Measurements from ENCODE around the gene SPATA13. TPM values are rescaled to one million over a fixed set of nuclear protein-coding genes. Genes with fewer than 3 reads are reported as not detected.

Gene SPATA13
- total RNA-seq, 1 experiment from 2014 or later: 21.4 TPM

DNA sequence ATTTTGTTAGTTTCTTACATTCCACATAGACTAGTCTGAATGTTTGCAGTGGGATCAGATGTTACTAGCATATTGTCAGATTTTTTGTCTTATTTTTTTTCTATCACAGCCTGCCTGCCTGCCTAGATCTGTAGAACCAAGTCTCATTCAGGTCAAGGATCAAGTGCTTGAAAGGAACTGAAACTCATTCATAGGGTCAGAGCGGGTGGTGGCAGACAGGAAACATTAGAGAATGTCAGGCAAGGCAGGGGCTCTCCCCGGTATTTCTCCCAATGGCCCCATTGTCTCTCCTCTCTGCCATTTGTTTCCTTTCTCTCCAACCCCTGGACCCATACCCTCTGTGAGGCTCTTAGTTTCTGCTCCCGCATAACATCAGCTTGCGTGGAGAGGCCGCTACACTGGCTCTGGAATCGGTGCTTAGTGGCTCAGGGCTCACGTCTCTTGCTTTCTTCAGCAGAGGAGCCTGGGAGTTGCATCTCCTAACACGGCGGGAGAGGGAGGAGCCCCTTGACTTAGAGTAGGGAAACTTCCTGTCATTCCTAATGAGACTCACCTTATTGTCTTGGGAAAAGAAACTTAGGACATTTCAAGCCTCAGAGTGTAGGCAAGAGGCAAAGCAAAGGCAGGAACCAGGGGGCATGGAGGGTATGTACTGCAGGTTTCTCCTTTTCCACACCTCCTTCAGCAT is 35.6 kb upstream of the SPATA13 start:
- H3K4me2 ChIP-seq (ENCODE audit: low read length): no peak overlapping the region
- no peak overlapping the region for H3K27ac ChIP-seq (ENCODE audit: low read depth, low read length)
- H3K79me2 ChIP-seq (ENCODE audit: insufficient read depth, low read length): no peaks in the 10 kb centered on the region
- H3K4me3 ChIP-seq (replicated peaks in 1 of 2; ENCODE audit: low read depth in 1 of 2, low read length in 2 of 2): no peak overlapping the region
- no peaks in the 10 kb centered on the region for H4K20me1 ChIP-seq (ENCODE audit: insufficient read depth)
- no peak for TF ChIP-seq FOSL1 (IDR thresholded peaks at IDR 0.05; ENCODE audit: low read depth)
- TF ChIP-seq POLR2AphosphoS5 (IDR thresholded peaks at IDR 0.05; ENCODE audit: low read depth, low read length): no peak
- TF ChIP-seq SIN3A (IDR thresholded peaks at IDR 0.05; ENCODE audit: low read depth): no peak
- TF ChIP-seq, protein P1, sequence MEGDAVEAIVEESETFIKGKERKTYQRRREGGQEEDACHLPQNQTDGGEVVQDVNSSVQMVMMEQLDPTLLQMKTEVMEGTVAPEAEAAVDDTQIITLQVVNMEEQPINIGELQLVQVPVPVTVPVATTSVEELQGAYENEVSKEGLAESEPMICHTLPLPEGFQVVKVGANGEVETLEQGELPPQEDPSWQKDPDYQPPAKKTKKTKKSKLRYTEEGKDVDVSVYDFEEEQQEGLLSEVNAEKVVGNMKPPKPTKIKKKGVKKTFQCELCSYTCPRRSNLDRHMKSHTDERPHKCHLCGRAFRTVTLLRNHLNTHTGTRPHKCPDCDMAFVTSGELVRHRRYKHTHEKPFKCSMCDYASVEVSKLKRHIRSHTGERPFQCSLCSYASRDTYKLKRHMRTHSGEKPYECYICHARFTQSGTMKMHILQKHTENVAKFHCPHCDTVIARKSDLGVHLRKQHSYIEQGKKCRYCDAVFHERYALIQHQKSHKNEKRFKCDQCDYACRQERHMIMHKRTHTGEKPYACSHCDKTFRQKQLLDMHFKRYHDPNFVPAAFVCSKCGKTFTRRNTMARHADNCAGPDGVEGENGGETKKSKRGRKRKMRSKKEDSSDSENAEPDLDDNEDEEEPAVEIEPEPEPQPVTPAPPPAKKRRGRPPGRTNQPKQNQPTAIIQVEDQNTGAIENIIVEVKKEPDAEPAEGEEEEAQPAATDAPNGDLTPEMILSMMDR (IDR thresholded peaks at IDR 0.05 in 2 of 3, conservative IDR thresholded peaks at IDR 0.05 in 1 of 3; ENCODE audit: borderline replicate concordance in 1 of 3, insufficient read depth in 1 of 3, low read depth in 2 of 3, low read length in 2 of 3): no peak
- TF ChIP-seq EZH2phosphoT487 (IDR thresholded peaks at IDR 0.05; ENCODE audit: borderline replicate concordance): no peak
- TF ChIP-seq ZNF274 (IDR thresholded peaks at IDR 0.05; ENCODE audit: low read depth, low read length): no peak
- TF ChIP-seq, protein P2, sequence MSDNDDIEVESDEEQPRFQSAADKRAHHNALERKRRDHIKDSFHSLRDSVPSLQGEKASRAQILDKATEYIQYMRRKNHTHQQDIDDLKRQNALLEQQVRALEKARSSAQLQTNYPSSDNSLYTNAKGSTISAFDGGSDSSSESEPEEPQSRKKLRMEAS (IDR thresholded peaks at IDR 0.05): no peak
- no peak for TF ChIP-seq TCF7L2 (IDR thresholded peaks at IDR 0.05; ENCODE audit: borderline replicate concordance, extremely low read depth, insufficient read depth, insufficient read length)
- TF ChIP-seq ELF1 (IDR thresholded peaks at IDR 0.05; ENCODE audit: borderline replicate concordance, low read depth): no peak
- no peak for TF ChIP-seq CBX3 (IDR thresholded peaks at IDR 0.05; ENCODE audit: low read depth)
- TF ChIP-seq SP1 (IDR thresholded peaks at IDR 0.05; ENCODE audit: low read depth): no peak
- TF ChIP-seq, protein P3, sequence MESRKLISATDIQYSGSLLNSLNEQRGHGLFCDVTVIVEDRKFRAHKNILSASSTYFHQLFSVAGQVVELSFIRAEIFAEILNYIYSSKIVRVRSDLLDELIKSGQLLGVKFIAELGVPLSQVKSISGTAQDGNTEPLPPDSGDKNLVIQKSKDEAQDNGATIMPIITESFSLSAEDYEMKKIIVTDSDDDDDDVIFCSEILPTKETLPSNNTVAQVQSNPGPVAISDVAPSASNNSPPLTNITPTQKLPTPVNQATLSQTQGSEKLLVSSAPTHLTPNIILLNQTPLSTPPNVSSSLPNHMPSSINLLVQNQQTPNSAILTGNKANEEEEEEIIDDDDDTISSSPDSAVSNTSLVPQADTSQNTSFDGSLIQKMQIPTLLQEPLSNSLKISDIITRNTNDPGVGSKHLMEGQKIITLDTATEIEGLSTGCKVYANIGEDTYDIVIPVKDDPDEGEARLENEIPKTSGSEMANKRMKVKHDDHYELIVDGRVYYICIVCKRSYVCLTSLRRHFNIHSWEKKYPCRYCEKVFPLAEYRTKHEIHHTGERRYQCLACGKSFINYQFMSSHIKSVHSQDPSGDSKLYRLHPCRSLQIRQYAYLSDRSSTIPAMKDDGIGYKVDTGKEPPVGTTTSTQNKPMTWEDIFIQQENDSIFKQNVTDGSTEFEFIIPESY (IDR thresholded peaks at IDR 0.05; ENCODE audit: extremely low read depth, insufficient replicate concordance, low read length): no peak
- TF ChIP-seq, protein P4, sequence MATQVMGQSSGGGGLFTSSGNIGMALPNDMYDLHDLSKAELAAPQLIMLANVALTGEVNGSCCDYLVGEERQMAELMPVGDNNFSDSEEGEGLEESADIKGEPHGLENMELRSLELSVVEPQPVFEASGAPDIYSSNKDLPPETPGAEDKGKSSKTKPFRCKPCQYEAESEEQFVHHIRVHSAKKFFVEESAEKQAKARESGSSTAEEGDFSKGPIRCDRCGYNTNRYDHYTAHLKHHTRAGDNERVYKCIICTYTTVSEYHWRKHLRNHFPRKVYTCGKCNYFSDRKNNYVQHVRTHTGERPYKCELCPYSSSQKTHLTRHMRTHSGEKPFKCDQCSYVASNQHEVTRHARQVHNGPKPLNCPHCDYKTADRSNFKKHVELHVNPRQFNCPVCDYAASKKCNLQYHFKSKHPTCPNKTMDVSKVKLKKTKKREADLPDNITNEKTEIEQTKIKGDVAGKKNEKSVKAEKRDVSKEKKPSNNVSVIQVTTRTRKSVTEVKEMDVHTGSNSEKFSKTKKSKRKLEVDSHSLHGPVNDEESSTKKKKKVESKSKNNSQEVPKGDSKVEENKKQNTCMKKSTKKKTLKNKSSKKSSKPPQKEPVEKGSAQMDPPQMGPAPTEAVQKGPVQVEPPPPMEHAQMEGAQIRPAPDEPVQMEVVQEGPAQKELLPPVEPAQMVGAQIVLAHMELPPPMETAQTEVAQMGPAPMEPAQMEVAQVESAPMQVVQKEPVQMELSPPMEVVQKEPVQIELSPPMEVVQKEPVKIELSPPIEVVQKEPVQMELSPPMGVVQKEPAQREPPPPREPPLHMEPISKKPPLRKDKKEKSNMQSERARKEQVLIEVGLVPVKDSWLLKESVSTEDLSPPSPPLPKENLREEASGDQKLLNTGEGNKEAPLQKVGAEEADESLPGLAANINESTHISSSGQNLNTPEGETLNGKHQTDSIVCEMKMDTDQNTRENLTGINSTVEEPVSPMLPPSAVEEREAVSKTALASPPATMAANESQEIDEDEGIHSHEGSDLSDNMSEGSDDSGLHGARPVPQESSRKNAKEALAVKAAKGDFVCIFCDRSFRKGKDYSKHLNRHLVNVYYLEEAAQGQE (IDR thresholded peaks at IDR 0.05; ENCODE audit: low read depth): no peak
- no peak for TF ChIP-seq YY1 (IDR thresholded peaks at IDR 0.05; ENCODE audit: extremely low read depth, insufficient replicate concordance, low read depth, low read length)
- TF ChIP-seq ZFX (IDR thresholded peaks at IDR 0.05): no peak
- no peak overlapping the region for H2AFZ ChIP-seq (ENCODE audit: low read depth, low read length, poor library complexity, severe bottlenecking)
- H3K4me1 ChIP-seq (ENCODE audit: control insufficient read depth in 1 of 2, insufficient read depth in 2 of 2, low read length in 2 of 2): peaks cover 9 to 22% of the 10 kb centered on the region in 2 experiments
- BruUV-seq (replicated peaks): no TSS peak
- no peaks in the 10 kb centered on the region for H3K9me2 ChIP-seq (ENCODE audit: insufficient read depth)
- no peaks in the 10 kb centered on the region for H3K27me3 ChIP-seq (ENCODE audit: insufficient read depth, low read length)
- POLR2A ChIA-PET: no interaction called here
- CTCF ChIA-PET: no interaction called here
- no peaks in the 10 kb centered on the region for H3K36me3 ChIP-seq (ENCODE audit: control insufficient read depth in 1 of 2, insufficient read depth in 2 of 2, low read length in 2 of 2)
- RAD21 ChIA-PET (ENCODE audit: low non-redundant PET in 1 of 2, low total read pairs in 2 of 2, uncharacterized antibody in 2 of 2, unreplicated experiment in 2 of 2): no interaction called here
- DNase-seq (ENCODE audit: low read depth, low spot score) (no peak), ATAC-seq (no peak)
- H3K9me3 ChIP-seq (ENCODE audit: control insufficient read depth in 1 of 2, insufficient read depth in 1 of 2, low read depth in 1 of 2, low read length in 2 of 2): no peaks in the 10 kb centered on the region
- intact Hi-C loops (cut with micrococcal nuclease): no loop called here
- H3K9ac ChIP-seq (ENCODE audit: low read length): no peak overlapping the region

All from HCT116 (cell line).